Measurements from ENCODE around the gene FCGR3B. TPM values are rescaled to one million over a fixed set of nuclear protein-coding genes. Genes with fewer than 3 reads are reported as not detected.
A peak's percentile ranks its signal among the peaks of the same experiment; 100 is the strongest.
"Not testable (repeated sequence)": the region's sequence is repeated elsewhere in the genome, so short reads cannot be mapped to it uniquely, and the experiment has no call there.

FCGR3B gene
- total and polyA plus RNA-seq, 2 experiments from 2014 or later: not detected

GRCh38 chr1:161579856-161580507, 51.0 kb downstream of the FCGR3B start:
- not testable (repeated sequence) for H3K4me1 ChIP-seq (ENCODE audit: insufficient read depth); H3K4me3 ChIP-seq; H3K27ac ChIP-seq (ENCODE audit: low read depth); H3K4me1 Mint-ChIP-seq; H3K36me3 Mint-ChIP-seq (ENCODE audit: low read depth); H3K27ac Mint-ChIP-seq; H2AFZ ChIP-seq; H3K4me3 Mint-ChIP-seq; H3K27me3 ChIP-seq (ENCODE audit: insufficient read depth); H3K9me3 Mint-ChIP-seq; DNase-seq (ENCODE audit: low spot score); H3K9me2 ChIP-seq (ENCODE audit: insufficient read depth); H3K79me2 ChIP-seq (replicated peaks; ENCODE audit: insufficient read depth); H3K4me2 ChIP-seq; H3K36me3 ChIP-seq (ENCODE audit: insufficient read depth); H4K20me1 ChIP-seq (replicated peaks; ENCODE audit: insufficient read depth); H3F3A ChIP-seq (replicated peaks; ENCODE audit: low read depth); H3K27me3 Mint-ChIP-seq (ENCODE audit: insufficient read depth, low read depth, poor library complexity)
- ATAC-seq: peak; percentile 22; the same call in 1 of the 3 replicates

GRCh38 chr1:161576676-161577075, 54.3 kb downstream of the FCGR3B start:
- H3K9me2 ChIP-seq (ENCODE audit: insufficient read depth); H3K36me3 Mint-ChIP-seq (ENCODE audit: low read depth); H3K4me2 ChIP-seq; H2AFZ ChIP-seq; H4K20me1 ChIP-seq (replicated peaks; ENCODE audit: insufficient read depth); H3K4me3 Mint-ChIP-seq; H3K9me3 Mint-ChIP-seq; H3K27me3 ChIP-seq (ENCODE audit: insufficient read depth); H3K27ac Mint-ChIP-seq; H3K79me2 ChIP-seq (replicated peaks; ENCODE audit: insufficient read depth); H3K4me3 ChIP-seq; H3K36me3 ChIP-seq (ENCODE audit: insufficient read depth); H3K27ac ChIP-seq (ENCODE audit: low read depth); ATAC-seq; H3F3A ChIP-seq (replicated peaks; ENCODE audit: low read depth); H3K4me1 ChIP-seq (ENCODE audit: insufficient read depth); H3K27me3 Mint-ChIP-seq (ENCODE audit: insufficient read depth, low read depth, poor library complexity); H3K4me1 Mint-ChIP-seq; DNase-seq (ENCODE audit: low spot score): not testable (repeated sequence)

Other genes starting within 250 kb of the FCGR3B start
- gene FCGR2A, start 125.7 kb downstream of the FCGR3B start, total RNA-seq (2014; rRNA removed; shearing (Covaris generic)): 1.3 TPM in 1 of 2 replicates, not detected in the other
- 0.08 and 0.38 TPM in 2 replicates for gene FCGR2A, start 125.7 kb downstream of the FCGR3B start, polyA plus RNA-seq (2016; fragmentation: Nextera tagmentation; extraction: Ambion mirVana)
- gene HSPA6, start 106.6 kb downstream of the FCGR3B start, total RNA-seq (2014; rRNA removed; shearing (Covaris generic)): not detected in 2 replicates
- 0.09 TPM in 1 of 2 replicates, not detected in the other for gene HSPA6, start 106.6 kb downstream of the FCGR3B start, polyA plus RNA-seq (2016; fragmentation: Nextera tagmentation; extraction: Ambion mirVana)
- not detected in 2 replicates for gene FCGR3A, start 81.4 kb downstream of the FCGR3B start, total RNA-seq (2014; rRNA removed; shearing (Covaris generic))
- 0.10 TPM in 1 of 2 replicates, not detected in the other for gene FCGR3A, start 81.4 kb downstream of the FCGR3B start, polyA plus RNA-seq (2016; fragmentation: Nextera tagmentation; extraction: Ambion mirVana)
- gene FCGR2B, start 32.0 kb upstream of the FCGR3B start, total RNA-seq (2014; rRNA removed; shearing (Covaris generic)): not detected in 2 replicates
- gene FCGR2B, start 32.0 kb upstream of the FCGR3B start, polyA plus RNA-seq (2016; fragmentation: Nextera tagmentation; extraction: Ambion mirVana): not detected in 2 replicates
- not detected in 2 replicates for gene FCRLA, start 76.1 kb upstream of the FCGR3B start, total RNA-seq (2014; rRNA removed; shearing (Covaris generic))
- 0.24 and 0.50 TPM in 2 replicates for gene FCRLA, start 76.1 kb upstream of the FCGR3B start, polyA plus RNA-seq (2016; fragmentation: Nextera tagmentation; extraction: Ambion mirVana)
- gene FCRLB, start 90.4 kb upstream of the FCGR3B start, total RNA-seq (2014; rRNA removed; shearing (Covaris generic)): 0.56 TPM in 1 of 2 replicates, not detected in the other
- 0.37 and 0.47 TPM in 2 replicates for gene FCRLB, start 90.4 kb upstream of the FCGR3B start, polyA plus RNA-seq (2016; fragmentation: Nextera tagmentation; extraction: Ambion mirVana)
- 37.0 and 37.2 TPM in 2 replicates for gene DUSP12, start 118.6 kb upstream of the FCGR3B start, total RNA-seq (2014; rRNA removed; shearing (Covaris generic))
- 26.9 and 28.4 TPM in 2 replicates for gene DUSP12, start 118.6 kb upstream of the FCGR3B start, polyA plus RNA-seq (2016; fragmentation: Nextera tagmentation; extraction: Ambion mirVana)
- 9.7 and 13.5 TPM in 2 replicates for gene ATF6, start 135.1 kb upstream of the FCGR3B start, total RNA-seq (2014; rRNA removed; shearing (Covaris generic))
- 4.0 and 5.0 TPM in 2 replicates for gene ATF6, start 135.1 kb upstream of the FCGR3B start, polyA plus RNA-seq (2016; fragmentation: Nextera tagmentation; extraction: Ambion mirVana)

Data from GM23338 (cell line).